ENCODE results near the gene ACSL5. TPM values are rescaled to one million over a fixed set of nuclear protein-coding genes. Genes with fewer than 3 reads are reported as not detected.
A peak's percentile ranks its signal among the peaks of the same experiment; 100 is the strongest.

The ACSL5 gene, protein sequence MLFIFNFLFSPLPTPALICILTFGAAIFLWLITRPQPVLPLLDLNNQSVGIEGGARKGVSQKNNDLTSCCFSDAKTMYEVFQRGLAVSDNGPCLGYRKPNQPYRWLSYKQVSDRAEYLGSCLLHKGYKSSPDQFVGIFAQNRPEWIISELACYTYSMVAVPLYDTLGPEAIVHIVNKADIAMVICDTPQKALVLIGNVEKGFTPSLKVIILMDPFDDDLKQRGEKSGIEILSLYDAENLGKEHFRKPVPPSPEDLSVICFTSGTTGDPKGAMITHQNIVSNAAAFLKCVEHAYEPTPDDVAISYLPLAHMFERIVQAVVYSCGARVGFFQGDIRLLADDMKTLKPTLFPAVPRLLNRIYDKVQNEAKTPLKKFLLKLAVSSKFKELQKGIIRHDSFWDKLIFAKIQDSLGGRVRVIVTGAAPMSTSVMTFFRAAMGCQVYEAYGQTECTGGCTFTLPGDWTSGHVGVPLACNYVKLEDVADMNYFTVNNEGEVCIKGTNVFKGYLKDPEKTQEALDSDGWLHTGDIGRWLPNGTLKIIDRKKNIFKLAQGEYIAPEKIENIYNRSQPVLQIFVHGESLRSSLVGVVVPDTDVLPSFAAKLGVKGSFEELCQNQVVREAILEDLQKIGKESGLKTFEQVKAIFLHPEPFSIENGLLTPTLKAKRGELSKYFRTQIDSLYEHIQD
- 34.4 and 59.9 TPM in 2 replicates for total RNA-seq

DNA sequence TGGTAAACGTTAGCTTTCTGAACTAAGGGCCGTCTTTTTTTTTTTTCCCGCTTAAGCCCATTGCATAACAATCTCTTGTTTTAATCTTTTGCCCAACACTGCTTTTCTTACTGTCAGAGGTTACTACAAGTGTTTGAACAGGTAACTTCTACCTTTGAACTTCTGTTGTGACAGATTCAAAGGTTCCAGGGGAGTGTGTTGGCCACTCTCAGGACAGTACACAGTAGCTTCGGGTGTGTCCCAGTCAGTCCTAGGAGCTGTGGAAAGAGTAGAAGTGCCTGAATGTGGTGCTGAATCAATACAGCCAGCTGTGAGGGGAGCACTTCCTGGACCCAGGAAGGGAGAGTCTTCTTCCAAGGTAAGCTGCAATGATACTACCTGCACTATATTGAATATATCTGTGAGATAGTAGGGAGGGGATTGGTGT is at the start of gene ACSL5:
Gene ACSL5 (plus strand): TSS at position 205 of the 427 bp plus-strand sequence. CDS start 20,831 bp downstream, outside the sequence.
- no peak for DNase-seq (ENCODE audit: low read depth in 2 of 2)

DNA sequence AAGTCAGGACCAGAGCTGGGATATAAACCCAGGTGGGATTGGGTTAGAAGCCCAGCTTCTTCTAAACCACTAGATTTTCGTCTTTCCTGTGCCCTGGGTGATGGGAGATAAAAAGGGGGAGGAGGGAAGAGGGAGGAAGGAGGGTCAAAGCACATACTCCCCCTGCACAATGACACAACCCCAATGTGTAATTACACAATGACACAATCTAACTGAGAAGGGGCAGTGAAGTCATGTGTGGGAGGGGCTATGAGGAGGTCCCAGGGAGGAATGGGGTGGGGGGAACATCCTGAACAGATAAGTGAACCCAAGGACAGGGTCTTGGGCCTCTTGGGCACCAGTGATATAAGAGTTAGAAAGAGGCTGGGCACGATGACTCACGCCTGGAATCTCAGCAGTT is 46.2 kb upstream of the ACSL5 start:
- no peak for DNase-seq (ENCODE audit: low read depth in 2 of 2)

DNA sequence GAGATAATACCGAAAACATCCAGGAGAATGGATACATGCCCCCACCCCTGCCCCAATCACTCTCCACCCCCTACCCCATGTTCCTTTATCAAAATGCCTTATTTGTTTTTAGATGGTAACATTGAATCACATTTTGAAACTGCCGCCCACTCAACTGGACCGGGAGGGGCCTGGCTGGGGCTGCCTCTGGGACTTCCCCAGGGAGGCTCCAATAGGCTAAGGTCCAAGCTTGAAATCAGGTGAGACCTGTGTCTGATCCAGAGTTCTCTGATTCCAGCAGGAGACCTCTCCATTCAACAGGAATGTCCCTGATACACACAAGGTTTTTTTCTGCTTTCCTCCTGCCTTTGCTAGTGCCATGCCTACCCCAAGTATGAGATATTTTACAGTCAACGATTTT is 43.8 kb upstream of the ACSL5 start:
- no peak for DNase-seq (ENCODE audit: low read depth in 2 of 2)

DNA sequence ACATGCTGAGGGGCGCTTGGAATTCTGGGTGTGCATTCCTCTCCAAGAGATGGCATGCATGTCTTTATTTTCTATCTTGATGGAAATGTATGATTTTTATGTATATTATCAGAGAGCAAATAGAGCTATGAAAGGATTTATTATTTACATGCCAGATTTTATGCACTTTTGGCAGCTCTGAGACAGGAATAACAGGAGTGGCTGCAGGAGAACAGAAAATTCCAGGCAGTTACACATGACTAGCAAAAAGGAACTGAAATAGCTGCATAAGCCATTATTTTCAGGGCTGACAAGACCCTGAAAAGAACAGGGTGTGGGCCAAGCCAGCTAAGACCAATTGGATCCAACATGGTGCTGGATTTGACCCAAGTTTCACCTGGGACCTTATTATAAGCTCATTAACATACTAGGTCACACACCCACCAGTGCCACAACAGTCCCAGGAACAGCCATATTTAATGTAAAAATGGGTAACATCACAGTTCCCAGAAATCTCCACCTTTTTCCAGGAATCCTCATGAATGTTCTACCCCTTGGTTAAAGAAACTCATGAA is 43.2 kb upstream of the ACSL5 start:
- DNase-seq (ENCODE audit: low read depth in 2 of 2): no peak

DNA sequence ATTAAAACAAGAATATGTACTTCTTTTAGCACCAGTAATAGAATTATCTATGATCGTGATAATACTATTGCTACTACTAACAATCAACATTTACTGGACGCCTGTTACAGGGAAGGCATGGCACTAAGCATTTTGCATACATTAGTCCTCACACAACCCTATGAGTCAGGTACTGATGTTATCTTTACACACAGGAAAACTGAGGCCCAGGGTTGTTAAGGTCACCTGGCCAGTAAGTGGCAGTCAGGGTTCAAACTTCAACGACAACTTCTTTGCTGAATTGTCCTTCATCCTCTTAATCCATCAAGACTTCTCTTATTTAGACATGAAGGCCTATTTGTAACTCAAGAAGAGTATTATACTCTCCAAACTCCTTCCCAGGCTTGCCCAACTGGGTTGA is 41.9 kb upstream of the ACSL5 start:
- no peak for DNase-seq (ENCODE audit: low read depth in 2 of 2)

DNA sequence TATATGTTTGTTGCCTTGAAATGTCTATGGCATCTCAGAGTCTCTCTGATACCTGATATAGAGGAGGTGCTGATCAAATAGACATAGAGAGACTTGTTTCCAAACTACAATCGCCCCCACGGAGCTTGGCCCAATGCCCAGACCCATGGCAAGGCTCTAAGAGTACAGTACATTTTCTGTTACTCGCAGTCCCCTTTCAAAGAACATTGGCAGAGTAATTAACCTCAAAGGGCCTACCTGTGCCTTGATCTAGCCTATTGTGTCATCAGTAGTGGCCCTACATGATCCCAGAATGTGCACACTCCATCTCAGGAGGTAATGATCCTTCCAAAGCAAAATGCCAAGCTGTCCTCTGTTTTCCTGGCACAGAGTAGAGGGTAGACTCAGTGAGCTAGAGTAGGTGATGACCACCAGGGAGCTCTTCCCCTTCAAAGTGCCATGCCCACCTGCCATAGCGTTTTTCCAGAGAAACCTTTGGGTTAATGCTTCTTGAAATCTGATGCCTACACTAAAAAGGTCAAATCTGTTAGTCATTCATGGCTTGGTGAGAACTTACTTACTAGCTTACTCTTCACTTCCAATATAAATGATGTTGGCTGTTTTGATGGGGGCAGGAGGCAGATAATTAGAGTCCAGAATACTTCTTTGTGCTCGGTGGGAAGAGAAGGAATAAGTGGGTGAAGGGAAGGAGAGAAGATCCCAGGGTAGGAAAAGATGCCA is 41.2 kb upstream of the ACSL5 start:
- no peak for DNase-seq (ENCODE audit: low read depth in 2 of 2)

DNA sequence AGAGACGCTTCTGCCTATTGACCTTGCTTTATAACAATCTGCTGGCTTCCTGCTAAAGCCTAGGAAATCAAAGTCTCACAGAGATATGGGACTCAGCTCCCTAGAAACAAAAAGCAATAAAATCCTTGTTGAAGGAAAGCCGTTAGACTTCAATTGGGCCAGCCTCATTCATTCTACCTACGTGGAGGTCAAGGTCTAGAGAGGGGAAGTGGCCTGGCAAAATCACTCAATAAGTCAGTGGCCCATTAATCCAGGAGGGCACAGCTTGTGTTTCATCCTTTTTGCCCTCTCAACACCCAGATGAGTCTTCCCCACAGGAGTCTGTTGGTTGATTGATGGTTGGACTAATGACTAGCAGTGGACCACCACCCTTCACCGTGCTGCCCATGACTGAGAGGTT is 40.5 kb upstream of the ACSL5 start:
- no peak for DNase-seq (ENCODE audit: low read depth in 2 of 2)

DNA sequence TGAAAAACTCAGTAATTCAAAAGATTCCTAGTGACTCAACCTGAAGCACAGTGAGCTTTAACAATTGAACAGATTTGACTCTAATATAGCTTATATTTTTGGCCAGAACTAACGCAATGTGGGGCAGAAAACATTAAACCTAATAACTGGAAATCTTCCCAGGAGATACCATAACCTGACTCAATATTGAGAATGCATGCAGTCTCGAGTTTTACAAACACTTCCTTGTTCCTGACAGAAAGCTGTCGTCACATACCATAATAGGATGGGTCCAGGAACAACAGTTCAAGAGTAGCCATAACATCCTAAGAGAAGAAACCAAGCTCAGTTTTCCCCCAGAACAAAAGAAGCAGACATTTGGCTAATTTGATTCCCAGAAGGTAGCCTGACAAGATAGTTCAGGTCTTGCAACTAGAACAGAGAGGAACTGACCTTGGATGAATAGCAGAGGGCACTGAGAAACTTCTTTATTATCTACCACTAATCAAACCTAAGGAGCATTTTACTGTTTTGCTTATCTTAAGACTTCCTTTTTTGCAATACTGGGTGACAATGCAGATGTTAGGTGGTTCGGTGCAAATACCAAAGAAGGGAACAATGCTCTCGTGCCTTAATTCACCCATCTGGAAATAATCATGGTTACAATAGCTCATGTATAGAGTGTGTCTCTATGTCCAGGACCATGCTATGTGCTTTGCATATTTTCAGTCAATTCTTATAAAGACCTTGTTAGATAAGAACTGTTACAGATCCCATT is 38.6 kb upstream of the ACSL5 start:
- DNase-seq (ENCODE audit: low read depth in 2 of 2): no peak

DNA sequence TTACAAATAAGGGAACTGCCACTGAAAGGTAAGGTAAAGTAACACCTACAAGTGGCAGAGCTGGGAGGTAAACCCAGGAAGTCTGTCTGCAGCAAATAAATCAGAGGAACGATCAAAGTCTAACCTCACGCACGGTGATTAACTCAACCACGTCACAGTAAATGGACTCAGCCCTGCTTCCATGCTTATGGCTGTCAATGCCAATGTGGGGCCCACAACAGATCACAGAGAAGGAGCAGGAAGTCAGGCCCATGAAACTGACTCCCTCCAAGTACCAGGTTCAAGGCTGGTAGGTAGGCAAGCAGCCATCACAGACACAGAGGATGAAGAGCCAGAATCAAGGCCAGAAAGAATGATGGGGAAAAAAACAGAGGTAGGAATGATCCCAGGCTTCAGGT is 38.0 kb upstream of the ACSL5 start:
- DNase-seq (ENCODE audit: low read depth in 2 of 2): no peak

DNA sequence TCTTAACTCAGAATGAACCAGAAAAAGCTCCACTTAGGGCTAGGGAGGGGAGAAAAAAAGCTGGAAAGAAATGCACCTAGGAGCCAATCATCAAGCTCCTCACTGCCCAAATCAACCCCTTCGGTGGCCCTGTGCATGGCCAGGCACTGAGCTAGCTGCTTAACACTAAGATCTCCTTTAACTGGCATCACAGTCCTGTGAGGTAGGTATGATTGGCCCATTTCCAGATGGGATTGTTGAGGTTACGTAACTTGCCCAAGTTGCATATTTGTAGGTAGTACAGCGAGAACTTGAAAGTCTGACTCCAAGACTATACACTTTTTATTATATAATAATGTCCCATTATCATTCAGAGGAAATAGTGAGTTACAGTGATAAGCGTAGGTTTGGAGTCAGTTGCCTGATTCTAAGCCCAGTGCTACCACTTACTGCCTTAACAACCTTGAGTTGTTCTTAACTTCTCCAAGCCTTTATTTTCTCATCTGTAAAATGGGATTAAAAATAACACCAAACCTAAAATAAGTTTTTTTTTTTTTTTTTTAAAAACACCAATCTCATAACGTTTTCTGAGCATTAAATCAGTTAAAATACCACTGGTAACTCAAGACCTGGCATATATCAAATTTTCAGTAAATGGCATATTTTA is 37.2 kb upstream of the ACSL5 start:
- DNase-seq (ENCODE audit: low read depth in 2 of 2): no peak

DNA sequence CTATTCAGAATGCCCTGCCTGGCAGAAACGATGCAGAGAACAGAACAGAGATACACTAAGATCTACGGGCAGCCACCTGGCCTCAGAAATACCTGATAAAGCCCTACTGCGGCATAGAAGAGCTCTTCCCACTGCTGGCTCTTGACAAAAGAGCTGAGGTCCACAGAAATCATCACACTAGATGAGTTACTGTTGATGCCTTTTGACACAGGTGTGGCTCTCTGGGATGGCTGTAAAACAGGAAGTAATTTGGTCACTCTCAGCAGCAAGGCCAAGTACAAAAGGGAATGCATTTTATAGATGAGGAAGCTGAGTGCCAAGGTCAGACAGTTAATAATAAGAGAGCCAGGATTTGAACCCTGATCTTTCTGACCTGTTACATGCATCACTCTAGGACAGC is 35.0 kb upstream of the ACSL5 start:
- DNase-seq (ENCODE audit: low read depth in 2 of 2): no peak

DNA sequence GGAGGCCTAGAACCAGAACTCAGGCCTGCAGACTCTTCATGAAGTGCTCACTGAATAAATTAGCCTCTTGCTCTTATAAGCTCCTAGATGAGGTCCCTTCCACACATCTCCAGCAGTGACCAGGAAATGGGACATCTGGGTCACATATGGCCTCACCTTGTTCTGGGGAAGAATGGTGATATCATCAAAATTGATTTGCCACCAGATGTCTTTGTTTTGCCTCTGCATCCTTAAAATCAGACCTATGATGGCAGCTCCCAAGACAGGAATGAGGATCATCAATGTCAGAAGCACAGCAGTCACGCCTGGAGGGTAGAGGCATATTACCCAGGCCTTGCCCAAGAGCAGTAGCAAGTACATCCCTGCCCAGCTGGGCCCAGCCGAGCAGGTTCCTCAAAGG is 33.3 kb upstream of the ACSL5 start:
- no peak for DNase-seq (ENCODE audit: low read depth in 2 of 2)

DNA sequence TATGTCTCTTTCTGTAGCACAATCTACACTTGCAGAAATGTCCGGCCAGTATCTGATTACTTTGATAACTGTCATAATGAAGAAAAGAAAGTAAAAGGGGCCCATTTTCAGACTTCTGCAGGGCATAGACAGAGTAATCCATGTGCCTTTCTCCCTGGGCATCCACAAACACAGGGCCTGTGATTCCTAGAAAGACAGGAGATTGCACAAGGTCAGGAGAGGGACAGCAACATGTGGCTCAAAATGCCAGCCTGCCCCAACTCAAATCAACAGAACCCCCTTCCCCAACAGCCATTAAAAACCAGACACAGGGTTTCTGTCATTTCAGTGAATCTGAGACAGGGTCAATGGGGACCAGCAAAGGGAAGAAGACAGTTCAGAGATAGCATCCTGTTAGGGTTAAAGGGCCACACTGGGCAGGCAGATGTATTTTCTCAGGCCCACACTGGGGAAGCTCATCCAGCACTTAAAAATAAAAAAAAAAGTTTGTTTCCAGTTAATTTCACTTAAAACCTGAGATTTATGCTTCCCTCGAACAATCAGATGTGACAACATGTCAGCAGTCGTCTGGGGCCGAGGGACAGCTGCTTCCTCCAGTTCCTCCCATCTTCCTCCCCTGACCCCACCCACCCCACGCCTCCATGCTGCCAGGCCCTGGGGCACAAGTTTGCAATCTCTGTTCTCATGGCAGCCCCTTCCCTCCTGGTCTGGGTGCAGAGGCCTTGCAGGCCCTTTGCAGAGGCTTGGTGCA is 30.7 kb upstream of the ACSL5 start:
- DNase-seq (ENCODE audit: low read depth in 2 of 2): peak; percentile 75 to 79

DNA sequence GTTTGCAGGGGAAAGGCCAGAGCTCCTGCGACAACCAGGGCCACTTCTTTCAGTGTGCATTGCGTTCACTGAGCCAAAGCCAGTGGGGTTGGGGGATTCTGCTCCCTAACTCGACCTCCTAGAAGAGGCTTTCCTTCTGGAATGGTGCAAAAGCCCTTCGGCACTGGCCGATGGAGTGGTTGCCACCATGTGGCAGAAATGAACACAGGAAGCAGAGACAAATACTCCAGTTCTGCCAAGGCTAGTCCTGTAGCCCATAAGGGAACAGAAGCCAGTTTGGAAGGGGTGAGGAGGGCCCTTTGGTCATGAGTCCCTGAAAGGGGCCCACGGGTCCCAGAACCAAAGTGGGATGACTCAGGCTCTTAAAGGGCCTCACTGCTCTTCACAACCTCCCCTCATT is 29.7 kb upstream of the ACSL5 start:
- DNase-seq (ENCODE audit: low read depth in 2 of 2): no peak

DNA sequence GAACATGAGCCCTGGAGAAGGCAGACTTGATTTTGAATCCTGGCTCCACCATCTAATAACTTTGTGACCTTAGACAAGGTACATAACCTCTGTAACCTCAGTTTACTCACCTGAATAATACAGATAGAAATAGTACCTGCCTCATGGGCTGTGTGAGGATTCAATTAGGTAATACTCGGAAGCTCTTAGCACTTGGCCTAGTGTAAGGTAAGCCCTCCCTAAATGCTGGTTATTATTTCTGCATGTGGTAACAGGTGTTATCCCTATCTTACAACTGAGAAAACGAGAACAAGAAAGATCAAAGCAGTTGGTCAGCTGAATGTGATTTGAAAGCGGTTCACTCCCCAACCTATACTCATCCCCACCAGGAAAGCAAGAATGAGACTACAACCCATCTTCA is 28.7 kb upstream of the ACSL5 start:
- no peak for DNase-seq (ENCODE audit: low read depth in 2 of 2)

DNA sequence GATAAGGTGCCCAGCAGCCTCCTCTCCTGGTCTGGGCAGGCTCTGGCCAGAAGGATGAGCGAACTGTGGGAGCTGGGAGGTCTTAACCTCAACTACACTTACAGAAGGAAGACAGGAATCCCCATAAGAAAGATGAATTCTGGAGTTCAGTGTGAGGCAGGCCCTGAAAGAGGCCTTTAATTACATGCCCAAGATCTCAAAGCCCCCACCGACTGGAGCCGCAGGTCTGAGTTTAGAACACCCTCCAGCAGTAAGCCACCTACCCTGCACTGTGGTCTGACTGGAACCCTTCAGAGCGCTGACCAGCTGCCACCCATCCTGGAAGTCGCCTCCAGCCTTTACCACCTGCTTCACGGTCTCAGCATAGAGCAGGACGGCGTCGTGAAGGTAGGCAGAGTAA is 28.2 kb upstream of the ACSL5 start:
- DNase-seq (ENCODE audit: low read depth in 2 of 2): no peak

DNA sequence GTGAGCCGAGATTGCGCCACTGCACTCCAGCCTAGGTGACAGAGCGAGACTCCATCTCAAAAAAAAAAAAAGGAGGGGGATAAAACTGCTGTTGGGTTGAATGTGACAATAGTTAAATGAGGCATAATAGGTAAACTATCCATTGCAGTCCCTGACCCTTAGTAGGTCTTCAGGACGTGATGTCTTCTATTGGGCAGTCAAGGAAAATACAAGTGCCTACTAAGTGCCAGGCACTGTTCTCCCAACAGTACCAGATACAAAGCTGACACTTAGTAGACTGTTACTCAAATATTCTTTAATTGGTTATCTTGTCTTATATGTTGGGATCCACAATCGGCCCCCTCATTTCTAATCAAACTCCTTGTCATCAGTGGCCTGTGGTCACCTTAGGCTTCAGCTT is 27.1 kb upstream of the ACSL5 start:
- DNase-seq (ENCODE audit: low read depth in 2 of 2): no peak

DNA sequence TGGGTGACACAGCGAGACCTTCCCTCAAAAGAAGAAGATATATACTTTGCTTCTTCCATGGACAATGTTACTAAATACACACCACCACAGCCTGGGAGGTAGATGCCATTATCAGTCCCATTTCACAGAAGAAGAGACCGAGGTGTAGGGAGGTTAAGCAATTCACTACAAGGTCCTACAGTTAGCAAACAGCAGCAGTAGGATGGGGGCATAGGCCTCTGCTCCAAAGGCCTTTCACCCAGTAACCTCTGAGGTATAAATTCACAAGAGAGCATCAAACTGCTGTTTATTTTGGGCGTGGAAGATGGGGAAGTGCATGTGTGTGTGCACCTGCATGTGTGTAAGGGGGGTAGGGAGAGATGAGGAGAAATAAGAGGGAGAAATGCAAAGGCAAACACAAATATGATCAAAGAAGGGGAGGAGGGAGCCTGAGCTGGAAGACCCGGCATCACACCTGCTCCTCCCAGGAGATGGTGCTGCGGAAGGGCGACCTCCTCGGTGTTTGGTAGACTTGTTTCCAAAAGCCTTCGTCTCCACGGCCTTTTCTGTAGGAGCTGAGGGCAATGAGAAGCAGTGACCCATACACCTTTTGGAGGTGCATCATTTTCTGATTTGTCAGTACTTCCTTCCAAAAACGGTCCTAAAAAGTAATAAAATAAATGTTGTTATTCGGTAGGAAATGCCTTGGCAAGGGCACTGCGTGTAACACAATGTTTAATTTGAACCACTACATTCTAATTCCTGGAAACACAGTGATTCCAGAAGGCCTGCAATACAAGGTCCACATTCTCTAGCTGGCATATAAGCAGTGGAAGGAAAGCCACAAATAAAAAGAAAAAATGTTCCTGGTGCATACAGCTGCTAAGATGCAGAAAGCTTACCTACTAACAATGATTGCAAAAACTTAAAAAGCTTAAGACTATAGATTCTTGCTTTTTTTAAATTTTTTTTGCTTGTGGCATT is 25.9 kb upstream of the ACSL5 start:
- DNase-seq (ENCODE audit: low read depth in 2 of 2): no peak

DNA sequence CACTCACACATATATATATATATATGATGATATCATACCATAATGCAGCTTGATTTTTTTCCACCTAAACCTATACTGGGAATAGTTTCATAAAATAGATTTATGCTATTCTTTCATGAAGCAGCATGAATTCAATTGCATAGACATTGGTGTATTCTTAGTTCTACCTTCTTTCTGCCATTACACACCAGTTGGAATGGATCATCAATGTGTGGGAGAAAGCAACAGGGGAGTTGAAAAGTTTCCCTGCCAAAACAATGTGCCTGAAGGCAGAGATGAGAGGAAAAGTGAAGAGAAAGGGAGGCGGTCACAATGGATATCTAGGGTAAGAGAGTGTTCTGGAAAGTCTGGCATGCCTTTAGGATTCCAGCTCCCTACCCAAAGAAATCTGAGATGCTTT is 25.2 kb upstream of the ACSL5 start:
- no peak for DNase-seq (ENCODE audit: low read depth in 2 of 2)
